Thyroid gland (tissue), 4 donors: ENCODE results near the gene TP53AIP1.

Source experiments
- POLR2A ChIP-seq, 2 donors: fragments of 450-650 bp; IDR thresholded peaks; one replicate each; pipeline ENCODE4 v1.6.1; 2017; ENCODE audit warnings: antibody characterized with exemption in 2 of 2, mild to moderate bottlenecking in 2 of 2, moderate library complexity in 1 of 2
- TF ChIP-seq, protein P1 (sequence below), 6 experiments: fragments of 200-600 bp in 3 of 6; fragments of 450-650 bp in 3 of 6; sonication (generic) in 3 of 6; IDR thresholded peaks; one replicate each; pipeline ENCODE4 v1.5.1; 2016 to 2019; ENCODE audit warnings: antibody characterized with exemption in 6 of 6, mild to moderate bottlenecking in 2 of 6, inconsistent platforms in 1 of 6, moderate library complexity in 1 of 6

DNA sequence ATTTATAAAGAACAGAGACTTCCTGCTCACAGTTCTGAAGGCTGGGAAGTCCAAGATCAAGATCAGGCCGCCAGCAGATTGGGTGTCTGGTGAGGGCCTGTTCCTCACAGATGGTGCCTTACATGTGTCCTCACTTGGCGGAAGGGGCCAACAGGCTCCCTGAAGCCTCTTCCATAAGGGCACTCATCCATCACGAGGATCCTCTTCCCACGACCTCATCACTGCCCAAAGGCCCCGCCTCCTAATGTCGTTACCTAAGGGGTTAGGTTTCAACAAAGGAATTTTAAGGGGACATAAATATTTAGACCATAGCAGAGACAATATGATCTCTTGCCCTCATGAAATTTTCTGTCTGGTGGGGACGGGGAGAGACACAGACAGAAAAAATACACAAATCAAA is 18.6 kb downstream of the TP53AIP1 start:
- TF ChIP-seq, protein P1, sequence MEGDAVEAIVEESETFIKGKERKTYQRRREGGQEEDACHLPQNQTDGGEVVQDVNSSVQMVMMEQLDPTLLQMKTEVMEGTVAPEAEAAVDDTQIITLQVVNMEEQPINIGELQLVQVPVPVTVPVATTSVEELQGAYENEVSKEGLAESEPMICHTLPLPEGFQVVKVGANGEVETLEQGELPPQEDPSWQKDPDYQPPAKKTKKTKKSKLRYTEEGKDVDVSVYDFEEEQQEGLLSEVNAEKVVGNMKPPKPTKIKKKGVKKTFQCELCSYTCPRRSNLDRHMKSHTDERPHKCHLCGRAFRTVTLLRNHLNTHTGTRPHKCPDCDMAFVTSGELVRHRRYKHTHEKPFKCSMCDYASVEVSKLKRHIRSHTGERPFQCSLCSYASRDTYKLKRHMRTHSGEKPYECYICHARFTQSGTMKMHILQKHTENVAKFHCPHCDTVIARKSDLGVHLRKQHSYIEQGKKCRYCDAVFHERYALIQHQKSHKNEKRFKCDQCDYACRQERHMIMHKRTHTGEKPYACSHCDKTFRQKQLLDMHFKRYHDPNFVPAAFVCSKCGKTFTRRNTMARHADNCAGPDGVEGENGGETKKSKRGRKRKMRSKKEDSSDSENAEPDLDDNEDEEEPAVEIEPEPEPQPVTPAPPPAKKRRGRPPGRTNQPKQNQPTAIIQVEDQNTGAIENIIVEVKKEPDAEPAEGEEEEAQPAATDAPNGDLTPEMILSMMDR (IDR thresholded peaks at IDR 0.05): no peak
- no peak for TF ChIP-seq POLR2A (IDR thresholded peaks at IDR 0.05)
